Colon (tissue), 2 donors: ENCODE results near the gene CDCA3.

ENCODE experiments used
- FAIRE-seq: peaks from 2 replicates; lab custom pipeline; 2012; peaks lifted over from hg19 to GRCh38; lab: Jason Lieb, UNC
- donor health status: control.
- donor health status: control.

CDCA3 gene

GRCh38 chr12:6852651-6853354 is 1.7 kb upstream of the CDCA3 start:
- no peak for FAIRE-seq

GRCh38 chr12:6851921-6852650 is 1.0 kb upstream of the CDCA3 start, which contains the start of gene USP5:
Gene USP5 (plus strand): TSS chr12:6852150. CDS start chr12:6852180, 30 bp downstream.
- peak; percentile 83 for FAIRE-seq

- FAIRE-seq = no peak
These were observed 312 bp downstream of the CDCA3 start for GRCh38 chr12:6850796-6851152.

GRCh38 chr12:6849976-6850560 is 1.0 kb downstream of the CDCA3 start:
- FAIRE-seq = no peak

- FAIRE-seq = no peak
These were observed 1.7 kb downstream of the CDCA3 start for GRCh38 chr12:6849427-6849826.

- no peak for FAIRE-seq
These were observed 3.4 kb downstream of the CDCA3 start for GRCh38 chr12:6847676-6848075.

- FAIRE-seq = no peak
These were observed 4.7 kb downstream of the CDCA3 start for GRCh38 chr12:6846316-6846869.

- no peak for FAIRE-seq
These were observed 5.7 kb downstream of the CDCA3 start for GRCh38 chr12:6845395-6845794.

GRCh38 chr12:6843118-6843902 is 7.8 kb downstream of the CDCA3 start:
- no peak for FAIRE-seq

- FAIRE-seq = no peak
These were observed 9.0 kb downstream of the CDCA3 start for GRCh38 chr12:6842075-6842474.

- no peak for FAIRE-seq
These were observed 10.1 kb downstream of the CDCA3 start, which contains the start of gene GNB3 for GRCh38 chr12:6840761-6841515. Gene GNB3 (plus strand): TSS chr12:6840925. CDS start chr12:6841288, 363 bp downstream.

GRCh38 chr12:6840330-6840729 is 10.8 kb downstream of the CDCA3 start:
- FAIRE-seq = no peak

- FAIRE-seq = no peak
These were observed 11.4 kb downstream of the CDCA3 start for GRCh38 chr12:6839482-6840201.

- no peak for FAIRE-seq
These were observed 12.2 kb downstream of the CDCA3 start for GRCh38 chr12:6838854-6839253.

GRCh38 chr12:6837370-6838060 is 13.6 kb downstream of the CDCA3 start:
- no peak for FAIRE-seq

GRCh38 chr12:6836851-6837250 is 14.2 kb downstream of the CDCA3 start:
- no peak for FAIRE-seq

- no peak for FAIRE-seq
These were observed 16.2 kb downstream of the CDCA3 start for GRCh38 chr12:6834873-6835272.

GRCh38 chr12:6834254-6834653 is 16.8 kb downstream of the CDCA3 start:
- no peak for FAIRE-seq

- FAIRE-seq = no peak
These were observed 17.7 kb downstream of the CDCA3 start for GRCh38 chr12:6833189-6833890.
